Stomach (tissue), 9 donors: Measurements from ENCODE around the gene VASH2. TPM values are rescaled to one million over a fixed set of nuclear protein-coding genes. Genes with fewer than 3 reads are reported as not detected.

ENCODE experiments used
- DNase-seq, 2 donors: peaks; one replicate each; pipeline versions ENCODE4 v3.0.0 to v3.0.0-alpha.2; 2013 to 2019
- H3K27ac ChIP-seq, 5 donors: fragments of 200-600 bp in 4 of 5; sonication (generic) in 4 of 5; one replicate each; pipeline ENCODE4 v1.5.1; 2013 to 2019; ENCODE audit warnings: mild to moderate bottlenecking in 1 of 5, moderate library complexity in 1 of 5
- H3K27me3 ChIP-seq, 3 donors: fragments of 200-600 bp; sonication (generic); one replicate each; pipeline ENCODE4 v1.5.1; 2017 to 2019; ENCODE audit warnings: mixed run types in 1 of 3
- H3K36me3 ChIP-seq, 4 donors: fragments of 200-600 bp; sonication (generic); 1 replicate in 3 of 4; 2 replicates in 1 of 4; pipeline ENCODE4 v1.5.1; 2016 to 2019
- H3K4me1 ChIP-seq, 4 donors: fragments of 200-600 bp; sonication (generic); one replicate each; pipeline ENCODE4 v1.5.1; 2016 to 2019
- H3K4me3 ChIP-seq, 4 donors: fragments of 200-600 bp; sonication (generic) in 3 of 4; one replicate each; pipeline ENCODE4 v1.5.1; 2016 to 2019; ENCODE audit warnings: mild to moderate bottlenecking in 1 of 4
- H3K9me3 ChIP-seq, 4 donors: fragments of 200-600 bp; sonication (generic); one replicate each; pipeline ENCODE4 v1.5.1; 2016 to 2019
- CTCF ChIP-seq, 7 experiments: fragments of 450-650 bp in 4 of 7; fragments of 200-600 bp in 3 of 7; sonication (generic) in 3 of 7; IDR thresholded peaks; one replicate each; pipeline ENCODE4 v1.5.1; 2016 to 2019; ENCODE audit warnings: antibody characterized with exemption in 7 of 7, control low read depth in 2 of 7, mild to moderate bottlenecking in 1 of 7
- EP300 ChIP-seq: sonication (generic); formaldehyde crosslinking; IDR thresholded peaks from one replicate; pipeline ENCODE4 v1.6.1; 2017; ENCODE audit warnings: antibody characterized with exemption
- POLR2A ChIP-seq, 4 donors: fragments of 450-650 bp; IDR thresholded peaks; one replicate each; pipeline ENCODE4 v1.6.1; 2016; ENCODE audit warnings: antibody characterized with exemption in 4 of 4, control low read depth in 2 of 4, mild to moderate bottlenecking in 1 of 4, moderate library complexity in 1 of 4
- POLR2AphosphoS5 ChIP-seq, 3 donors: sonication (generic); formaldehyde crosslinking; IDR thresholded peaks; one replicate each; pipeline ENCODE4 v1.6.1; 2016; ENCODE audit warnings: antibody characterized with exemption in 3 of 3
- WGBS, 5 donors: extraction: QIAGEN DNeasy Blood & Tissue Kit in 3 of 5; methylation state at CpG; one replicate each; pipeline versions ENCODE4 v1.1.5 to v1.1.7; 2013 to 2018; 5-methylcytosine and 5-hydroxymethylcytosine counted together
- intact Hi-C: fragments of 100-400 bp; cut with DNase I; formaldehyde crosslinking; loops from one replicate; pipeline ENCODE4 v1.15.1; 2023; ENCODE audit warnings: low total_unique reads
- polyA plus RNA-seq, 3 donors: library from polyadenylated mRNA; stranded (reverse); fragments of 200-250 nt; gene quantifications; one replicate each; pipeline ENCODE4 v1.2.3, GENCODE V29; 2013
- total RNA-seq, 5 donors: library from RNA; depleted of rRNA; stranded (reverse); fragments of >200 nt; gene quantifications; one replicate each; pipeline versions ENCODE4 v1.1.0 to v1.2.3, GENCODE V29; 2014 to 2016
- donor health status: healthy with polysubstance abuse.
- donor health status: Bipolar disorder and iron deficiency.
- donor health status: healthy.

Gene VASH2
- total and polyA plus RNA-seq, 8 donors = 0.13 to 10.3 (median 0.93) TPM; not detected in 4

GRCh38 chr1:212918824-212919223 is 31.5 kb upstream of the VASH2 start:
- 53 to 88% (median 62%) methylated on average over 2 of the region's 2 CpGs for WGBS, 5 donors
- Histone ChIP-seq H3K27me3 (peaks cover 0 to 9% (median 0%) of the 10 kb centered on the region in 3 donors), H3K4me1 (peaks cover 0 to 24% (median 8%) of the 10 kb centered on the region in 4 donors), H3K27ac (no peak overlapping the region), H3K4me3 (no peak overlapping the region), H3K36me3 (no peaks in the 10 kb centered on the region), H3K9me3 (no peaks in the 10 kb centered on the region)
- DNase-seq = no peak
- TF ChIP-seq POLR2AphosphoS5 (IDR thresholded peaks at IDR 0.05) = no peak
- no peak for TF ChIP-seq POLR2A (IDR thresholded peaks at IDR 0.05)
- no peak for TF ChIP-seq EP300
- no peak for TF ChIP-seq CTCF (IDR thresholded peaks at IDR 0.05)
- intact Hi-C loops = no loop called here

- intact Hi-C loops = no loop called here
Measured at GRCh38 chr1:212920246-212920645, 30.1 kb upstream of the VASH2 start.

GRCh38 chr1:212920896-212921295 is 29.4 kb upstream of the VASH2 start:
- H3K27ac ChIP-seq = no peak overlapping the region
- H3K27me3 ChIP-seq = peaks cover 0 to 9% (median 0%) of the 10 kb centered on the region in 3 donors
- TF ChIP-seq POLR2AphosphoS5 (IDR thresholded peaks at IDR 0.05) (no peak), CTCF (IDR thresholded peaks at IDR 0.05) (no peak), POLR2A (IDR thresholded peaks at IDR 0.05) (no peak), EP300 (no peak)
- H3K36me3 ChIP-seq = no peaks in the 10 kb centered on the region
- intact Hi-C loops = no loop called here
- no peak overlapping the region for H3K4me3 ChIP-seq
- peaks cover 0 to 13% (median 5%) of the 10 kb centered on the region in 4 donors for H3K4me1 ChIP-seq
- WGBS, 5 donors = 63 to 74% (median 66%) methylated on average over 6 of the region's 6 CpGs
- no peak for DNase-seq
- no peaks in the 10 kb centered on the region for H3K9me3 ChIP-seq

More at GRCh38 chr1:212920246-212920645, 30.1 kb upstream of the VASH2 start:
- H3K4me1 ChIP-seq = peaks cover 0 to 19% (median 7%) of the 10 kb centered on the region in 4 donors
- H3K27ac ChIP-seq = no peak overlapping the region
- H3K4me3 ChIP-seq = no peak overlapping the region
- WGBS, 5 donors = 62 to 73% (median 67%) methylated on average over 7 of the region's 7 CpGs
- peaks cover 0 to 9% (median 0%) of the 10 kb centered on the region in 3 donors for H3K27me3 ChIP-seq
- TF ChIP-seq POLR2A (IDR thresholded peaks at IDR 0.05) (no peak), POLR2AphosphoS5 (IDR thresholded peaks at IDR 0.05) (no peak), EP300 (no peak), CTCF (IDR thresholded peaks at IDR 0.05) (no peak)
- H3K36me3 ChIP-seq = no peaks in the 10 kb centered on the region
- no peaks in the 10 kb centered on the region for H3K9me3 ChIP-seq
- DNase-seq = no peak

GRCh38 chr1:212922016-212922415 is 28.3 kb upstream of the VASH2 start:
- H3K36me3 ChIP-seq = no peaks in the 10 kb centered on the region
- intact Hi-C loops = no loop called here
- H3K9me3 ChIP-seq = no peaks in the 10 kb centered on the region
- no peak overlapping the region for H3K27ac ChIP-seq
- peaks cover 0 to 9% (median 0%) of the 10 kb centered on the region in 3 donors for H3K27me3 ChIP-seq
- peaks cover 0 to 2% (median under 1%) of the 10 kb centered on the region in 4 donors for H3K4me1 ChIP-seq
- no peak for TF ChIP-seq CTCF (IDR thresholded peaks at IDR 0.05)
- TF ChIP-seq POLR2AphosphoS5 (IDR thresholded peaks at IDR 0.05) = no peak
- TF ChIP-seq EP300 = no peak
- no peak for TF ChIP-seq POLR2A (IDR thresholded peaks at IDR 0.05)
- H3K4me3 ChIP-seq = no peak overlapping the region
- 72 to 89% (median 84%) methylated on average over 5 of the region's 5 CpGs for WGBS, 5 donors
- DNase-seq = no peak
